Fibroblast of lung (primary cell): Measurements from ENCODE around the gene ZNF526. TPM values are rescaled to one million over a fixed set of nuclear protein-coding genes. Genes with fewer than 3 reads are reported as not detected.

Experiments
- DNase-seq, 2 donors: peaks; one replicate each; pipeline versions ENCODE4 v3.0.0 to v3.0.0-alpha.2; 2010; ENCODE audit warnings: low read depth in 2 of 2
- H2AFZ ChIP-seq: 2 replicates; pipeline ENCODE4 v1.5.1; 2012; ENCODE audit warnings: low read length, control low read depth, inconsistent platforms
- H3K27ac ChIP-seq: 2 replicates; pipeline ENCODE4 v1.5.1; 2011; ENCODE audit warnings: low read length, control low read depth; ENCODE audit not compliant: insufficient read depth
- H3K27me3 ChIP-seq: 2 replicates; pipeline ENCODE4 v1.5.1; 2011; ENCODE audit warnings: mild to moderate bottlenecking, low read length; ENCODE audit not compliant: control insufficient read depth, insufficient read depth
- H3K36me3 ChIP-seq: 2 replicates; pipeline ENCODE4 v1.5.1; 2011; ENCODE audit warnings: low read length; ENCODE audit not compliant: control insufficient read depth, insufficient read depth
- H3K4me1 ChIP-seq: 2 replicates; pipeline ENCODE4 v1.5.1; 2011; ENCODE audit warnings: low read length; ENCODE audit not compliant: control insufficient read depth, insufficient read depth; ENCODE audit errors: extremely low read depth
- H3K4me2 ChIP-seq: 2 replicates; pipeline ENCODE4 v1.5.1; 2011; ENCODE audit warnings: low read length, control low read depth; ENCODE audit not compliant: insufficient read depth; ENCODE audit errors: extremely low read depth
- H3K4me3 ChIP-seq, 4 experiments: fragments of 200-600 bp in 1 of 4; sonication (generic) in 1 of 4; replicated peaks in 1 of 4; 2 replicates each; pipeline ENCODE4 v1.5.1; 2011 to 2016; ENCODE audit warnings: low read length in 4 of 4, low read depth in 3 of 4, mild to moderate bottlenecking in 3 of 4, control low read depth in 2 of 4, inconsistent platforms in 1 of 4, mixed read lengths in 1 of 4; ENCODE audit not compliant: insufficient read depth in 1 of 4; ENCODE audit errors: control extremely low read depth in 1 of 4
- H3K79me2 ChIP-seq: 2 replicates; pipeline ENCODE4 v1.5.1; 2012; ENCODE audit warnings: mild to moderate bottlenecking, low read length, inconsistent platforms; ENCODE audit not compliant: control insufficient read depth, insufficient read depth
- H3K9ac ChIP-seq: 2 replicates; pipeline ENCODE4 v1.5.1; 2011; ENCODE audit warnings: mild to moderate bottlenecking, low read length, control low read depth; ENCODE audit not compliant: insufficient read depth
- H3K9me3 ChIP-seq: 2 replicates; pipeline ENCODE4 v1.5.1; 2012; ENCODE audit warnings: low read depth, low read length; ENCODE audit not compliant: control insufficient read depth, insufficient read depth
- H4K20me1 ChIP-seq: 2 replicates; pipeline ENCODE4 v1.5.1; 2011; ENCODE audit warnings: low read length; ENCODE audit not compliant: control insufficient read depth, insufficient read depth; ENCODE audit errors: extremely low read depth
- EZH2 ChIP-seq: IDR thresholded peaks from 2 replicates; pipeline ENCODE4 v1.5.1; 2012; ENCODE audit warnings: low read length, control low read depth, mild to moderate bottlenecking; ENCODE audit errors: missing control alignments
- polyA plus RNA-seq, 2 donors: library from polyadenylated mRNA; depleted of rRNA in 1 of 2; stranded (reverse) in 1 of 2; unstranded in 1 of 2; fragments of >200 nt; gene quantifications; 2 replicates each; pipeline ENCODE4 v1.2.1, GENCODE V29; 2011 to 2012; ENCODE audit warnings: missing spikeins in 1 of 2
- total RNA-seq: library from RNA; depleted of rRNA; stranded (reverse); fragments of >200 nt; gene quantifications from 2 replicates; pipeline ENCODE4 v1.2.1, GENCODE V29; 2014
- TF ChIP-seq, protein P1 (sequence below), 2 donors: IDR thresholded peaks in 1 of 2; conservative IDR thresholded peaks in 1 of 2; 1 replicate in 1 of 2; 2 replicates in 1 of 2; pipeline ENCODE4 v1.5.1; 2011 to 2012; ENCODE audit warnings: low read length in 2 of 2, control low read depth in 1 of 2, inconsistent platforms in 1 of 2, low read depth in 1 of 2, mild to moderate bottlenecking in 1 of 2

Gene ZNF526
- total and polyA plus RNA-seq, 2 donors (not counting 1 experiment from before 2014, with no cell fraction given), result 5.9 to 7.8 TPM

DNA sequence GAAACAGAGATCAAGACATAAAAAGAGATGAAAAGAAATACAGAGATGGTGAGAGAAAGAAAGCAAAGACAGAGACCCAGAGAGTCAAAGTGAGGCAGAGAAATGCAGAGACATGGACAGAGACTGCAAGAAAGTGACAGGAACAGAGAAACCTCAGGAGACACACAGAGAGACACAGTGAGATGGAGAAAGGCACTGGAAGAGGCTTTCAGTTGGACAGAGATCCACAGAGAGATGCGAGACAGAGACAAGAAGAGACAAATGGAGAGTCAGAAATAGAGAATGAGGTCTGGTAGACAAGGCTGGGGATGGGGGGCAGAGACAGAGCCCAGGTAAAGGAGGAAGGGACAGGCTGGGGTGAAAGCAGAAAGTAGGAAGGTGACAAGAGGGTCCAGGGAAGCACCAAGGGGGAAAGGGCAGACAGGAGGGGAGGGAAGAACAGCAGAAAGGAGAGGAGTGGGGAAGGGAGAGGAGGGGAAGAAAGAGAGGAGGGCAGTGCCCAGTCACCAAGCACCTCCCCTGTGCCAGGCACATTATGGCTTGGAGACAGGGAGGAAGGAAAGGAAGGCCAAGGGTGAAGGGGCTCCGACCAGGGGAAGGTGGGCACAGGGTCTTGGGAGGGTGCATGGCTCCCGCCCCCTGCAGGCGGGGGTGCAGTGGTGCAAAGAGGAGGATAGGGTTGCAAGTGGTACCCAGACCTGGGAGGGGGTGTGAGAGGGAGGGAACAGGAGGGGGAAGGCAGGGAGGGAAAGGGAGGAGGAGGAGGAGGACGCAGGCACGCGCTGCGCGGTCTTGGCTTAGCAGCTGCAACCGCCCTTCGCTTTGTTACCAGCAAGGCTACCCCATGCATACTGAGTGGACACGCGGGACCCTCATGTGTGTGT, 41.1 kb upstream of the ZNF526 start:
- no peak for DNase-seq
- no peak overlapping the region for H2AFZ ChIP-seq
- H3K9ac ChIP-seq, result no peak overlapping the region
- H3K27ac ChIP-seq, result no peak overlapping the region
- H4K20me1 ChIP-seq, result no peaks in the 10 kb centered on the region
- TF ChIP-seq EZH2, result peak; percentile 59
- TF ChIP-seq, protein P1, sequence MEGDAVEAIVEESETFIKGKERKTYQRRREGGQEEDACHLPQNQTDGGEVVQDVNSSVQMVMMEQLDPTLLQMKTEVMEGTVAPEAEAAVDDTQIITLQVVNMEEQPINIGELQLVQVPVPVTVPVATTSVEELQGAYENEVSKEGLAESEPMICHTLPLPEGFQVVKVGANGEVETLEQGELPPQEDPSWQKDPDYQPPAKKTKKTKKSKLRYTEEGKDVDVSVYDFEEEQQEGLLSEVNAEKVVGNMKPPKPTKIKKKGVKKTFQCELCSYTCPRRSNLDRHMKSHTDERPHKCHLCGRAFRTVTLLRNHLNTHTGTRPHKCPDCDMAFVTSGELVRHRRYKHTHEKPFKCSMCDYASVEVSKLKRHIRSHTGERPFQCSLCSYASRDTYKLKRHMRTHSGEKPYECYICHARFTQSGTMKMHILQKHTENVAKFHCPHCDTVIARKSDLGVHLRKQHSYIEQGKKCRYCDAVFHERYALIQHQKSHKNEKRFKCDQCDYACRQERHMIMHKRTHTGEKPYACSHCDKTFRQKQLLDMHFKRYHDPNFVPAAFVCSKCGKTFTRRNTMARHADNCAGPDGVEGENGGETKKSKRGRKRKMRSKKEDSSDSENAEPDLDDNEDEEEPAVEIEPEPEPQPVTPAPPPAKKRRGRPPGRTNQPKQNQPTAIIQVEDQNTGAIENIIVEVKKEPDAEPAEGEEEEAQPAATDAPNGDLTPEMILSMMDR (conservative IDR thresholded peaks at IDR 0.05 in 1 of 2, IDR thresholded peaks at IDR 0.05 in 1 of 2; ENCODE audit: low read depth in 1 of 2, low read length in 2 of 2), result peak; percentile 17 to 41
- no peaks in the 10 kb centered on the region for H3K79me2 ChIP-seq
- H3K4me3 ChIP-seq, result no peak overlapping the region
- H3K9me3 ChIP-seq, result no peaks in the 10 kb centered on the region
- no peaks in the 10 kb centered on the region for H3K36me3 ChIP-seq
- peaks cover 56% of the 10 kb centered on the region for H3K27me3 ChIP-seq
- peaks cover 2% of the 10 kb centered on the region for H3K4me1 ChIP-seq
- H3K4me2 ChIP-seq, result no peak overlapping the region

DNA sequence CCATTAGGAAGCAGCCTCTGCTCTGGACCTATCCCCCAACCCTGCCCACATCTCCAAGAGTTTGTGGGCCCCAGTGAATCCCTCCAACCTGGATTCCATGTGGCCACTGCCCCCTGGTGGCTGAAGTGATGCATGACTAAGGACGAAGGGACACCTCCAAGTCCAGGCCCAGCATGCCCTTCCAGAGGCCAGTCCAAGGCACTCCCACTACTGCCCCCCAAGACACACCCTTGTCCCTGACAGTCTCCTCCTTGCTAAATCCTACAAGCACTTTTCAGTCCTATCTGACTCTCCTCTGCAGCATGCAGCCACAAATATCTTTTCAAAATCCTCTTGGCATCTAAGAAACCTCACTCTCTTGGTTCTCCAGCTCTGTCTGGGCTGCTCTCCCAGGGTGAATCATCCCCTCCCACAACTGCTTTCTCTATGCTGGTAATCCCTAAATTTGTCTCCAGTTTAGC, 35.7 kb upstream of the ZNF526 start:
- H3K4me2 ChIP-seq, result no peak overlapping the region

DNA sequence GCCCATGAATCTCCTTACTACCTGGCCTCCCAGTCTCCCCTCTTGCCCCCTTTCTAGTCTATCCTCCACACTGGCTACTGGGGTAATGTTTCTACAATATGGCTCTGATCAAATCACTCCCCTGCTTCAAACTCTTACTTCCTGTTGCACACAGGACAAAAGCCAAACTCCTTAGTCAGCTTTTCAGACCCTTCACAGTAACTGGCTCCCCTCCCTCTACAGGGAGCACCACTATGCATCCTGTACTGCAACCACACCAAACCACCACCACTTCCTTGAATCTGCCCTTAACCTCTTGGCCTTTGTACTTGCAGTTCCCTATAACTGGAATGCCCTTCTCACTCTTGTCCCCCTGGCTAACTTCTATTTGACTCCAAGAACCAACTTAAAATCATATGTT, 34.8 kb upstream of the ZNF526 start:
- Histone ChIP-seq H3K36me3 (no peaks in the 10 kb centered on the region), H3K4me1 (no peaks in the 10 kb centered on the region), H3K9ac (no peak overlapping the region), H3K79me2 (no peaks in the 10 kb centered on the region), H3K27me3 (peaks cover 8% of the 10 kb centered on the region), H3K9me3 (no peaks in the 10 kb centered on the region), H3K27ac (no peak overlapping the region), H3K4me2 (no peak overlapping the region), H4K20me1 (no peaks in the 10 kb centered on the region), H3K4me3 (no peak overlapping the region), H2AFZ (no peak overlapping the region)
- no peak for TF ChIP-seq EZH2
- TF ChIP-seq, protein P1 (conservative IDR thresholded peaks at IDR 0.05 in 1 of 2, IDR thresholded peaks at IDR 0.05 in 1 of 2; ENCODE audit: low read depth in 1 of 2, low read length in 2 of 2), result no peak
- peak; percentile 39 to 44 for DNase-seq

More for the DNA sequence above, 35.7 kb upstream of the ZNF526 start:
- Histone ChIP-seq H3K9ac (no peak overlapping the region), H3K36me3 (no peaks in the 10 kb centered on the region), H3K79me2 (no peaks in the 10 kb centered on the region), H3K4me3 (no peak overlapping the region), H4K20me1 (no peaks in the 10 kb centered on the region), H3K27me3 (peaks cover 17% of the 10 kb centered on the region), H3K4me1 (no peaks in the 10 kb centered on the region), H2AFZ (no peak overlapping the region), H3K9me3 (no peaks in the 10 kb centered on the region), H3K27ac (no peak overlapping the region)
- DNase-seq, result peak; percentile 84
- no peak for TF ChIP-seq EZH2
- TF ChIP-seq, protein P1 (conservative IDR thresholded peaks at IDR 0.05 in 1 of 2, IDR thresholded peaks at IDR 0.05 in 1 of 2; ENCODE audit: low read depth in 1 of 2, low read length in 2 of 2), result peak; percentile 93 to 97
